Type B pancreatic cell (in vitro differentiated cells): ENCODE measurements around the gene CARS2. TPM values are rescaled to one million over a fixed set of nuclear protein-coding genes. Genes with fewer than 3 reads are reported as not detected.
A peak's percentile ranks its signal among the peaks of the same experiment; 100 is the strongest.

Experiments used
- DNase-seq: peaks from one replicate; pipeline ENCODE4 v3.0.0; 2021; ENCODE audit warnings: mixed read lengths; ENCODE audit not compliant: unreplicated experiment; ENCODE audit errors: extremely low spot score
- H3K27ac Mint-ChIP-seq: 2 replicates; pipeline ENCODE4 v1.8.0; 2021; ENCODE audit warnings: mild to moderate bottlenecking, mixed read lengths
- H3K27me3 Mint-ChIP-seq: 2 replicates; pipeline ENCODE4 v1.8.0; 2021; ENCODE audit warnings: mixed read lengths
- H3K36me3 Mint-ChIP-seq: 2 replicates; pipeline ENCODE4 v1.8.0; 2021; ENCODE audit warnings: mixed read lengths
- H3K4me1 Mint-ChIP-seq: one replicate; pipeline ENCODE4 v1.8.0; 2021; ENCODE audit warnings: mixed read lengths; ENCODE audit not compliant: unreplicated experiment
- H3K4me3 Mint-ChIP-seq: 2 replicates; pipeline ENCODE4 v1.8.0; 2021; ENCODE audit warnings: mild to moderate bottlenecking, mixed read lengths
- H3K9me3 Mint-ChIP-seq: 2 replicates; pipeline ENCODE4 v1.8.0; 2021; ENCODE audit warnings: mixed read lengths
- total RNA-seq: library from RNA; stranded (reverse); gene quantifications from 2 replicates; pipeline ENCODE4 v1.2.1, GENCODE V29; 2021; ENCODE audit warnings: low replicate concordance
- TF ChIP-seq, protein P1 (sequence below): fragments of 200-600 bp; sonication (generic); conservative IDR thresholded peaks from 2 replicates; pipeline ENCODE4 v1.5.0; 2021; ENCODE audit warnings: antibody characterized with exemption, mild to moderate bottlenecking

CARS2 gene
- total RNA-seq, 1 donor from 2014 or later, result 73.4 TPM

DNA sequence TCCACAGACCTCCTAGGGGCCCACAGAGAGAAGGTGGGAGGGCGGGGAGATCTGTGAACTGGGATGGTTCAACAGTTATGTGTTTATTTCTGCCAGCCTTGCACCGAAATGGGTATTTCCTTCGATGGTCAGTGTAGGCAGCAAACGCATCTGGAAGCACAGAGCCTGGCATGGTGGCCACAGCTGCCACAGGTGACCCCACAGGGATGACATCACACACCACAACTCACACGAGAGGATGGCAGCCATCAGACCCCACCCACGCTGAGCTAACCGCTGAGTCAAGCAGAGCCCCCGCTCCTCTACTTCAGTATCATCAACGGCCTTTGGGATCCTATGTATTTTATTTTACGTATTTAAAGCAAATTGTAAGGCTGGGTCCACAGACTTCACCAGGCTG, 53.2 kb downstream of the CARS2 start:
- no peaks in the 10 kb centered on the region for H3K27me3 Mint-ChIP-seq
- H3K9me3 Mint-ChIP-seq, result no peaks in the 10 kb centered on the region
- H3K27ac Mint-ChIP-seq, result no peak overlapping the region
- H3K4me3 Mint-ChIP-seq, result no peak overlapping the region
- H3K4me1 Mint-ChIP-seq, result no peaks in the 10 kb centered on the region
- peaks cover 22% of the 10 kb centered on the region for H3K36me3 Mint-ChIP-seq
- TF ChIP-seq, protein P1, sequence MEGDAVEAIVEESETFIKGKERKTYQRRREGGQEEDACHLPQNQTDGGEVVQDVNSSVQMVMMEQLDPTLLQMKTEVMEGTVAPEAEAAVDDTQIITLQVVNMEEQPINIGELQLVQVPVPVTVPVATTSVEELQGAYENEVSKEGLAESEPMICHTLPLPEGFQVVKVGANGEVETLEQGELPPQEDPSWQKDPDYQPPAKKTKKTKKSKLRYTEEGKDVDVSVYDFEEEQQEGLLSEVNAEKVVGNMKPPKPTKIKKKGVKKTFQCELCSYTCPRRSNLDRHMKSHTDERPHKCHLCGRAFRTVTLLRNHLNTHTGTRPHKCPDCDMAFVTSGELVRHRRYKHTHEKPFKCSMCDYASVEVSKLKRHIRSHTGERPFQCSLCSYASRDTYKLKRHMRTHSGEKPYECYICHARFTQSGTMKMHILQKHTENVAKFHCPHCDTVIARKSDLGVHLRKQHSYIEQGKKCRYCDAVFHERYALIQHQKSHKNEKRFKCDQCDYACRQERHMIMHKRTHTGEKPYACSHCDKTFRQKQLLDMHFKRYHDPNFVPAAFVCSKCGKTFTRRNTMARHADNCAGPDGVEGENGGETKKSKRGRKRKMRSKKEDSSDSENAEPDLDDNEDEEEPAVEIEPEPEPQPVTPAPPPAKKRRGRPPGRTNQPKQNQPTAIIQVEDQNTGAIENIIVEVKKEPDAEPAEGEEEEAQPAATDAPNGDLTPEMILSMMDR, result no peak
- no peak for DNase-seq

DNA sequence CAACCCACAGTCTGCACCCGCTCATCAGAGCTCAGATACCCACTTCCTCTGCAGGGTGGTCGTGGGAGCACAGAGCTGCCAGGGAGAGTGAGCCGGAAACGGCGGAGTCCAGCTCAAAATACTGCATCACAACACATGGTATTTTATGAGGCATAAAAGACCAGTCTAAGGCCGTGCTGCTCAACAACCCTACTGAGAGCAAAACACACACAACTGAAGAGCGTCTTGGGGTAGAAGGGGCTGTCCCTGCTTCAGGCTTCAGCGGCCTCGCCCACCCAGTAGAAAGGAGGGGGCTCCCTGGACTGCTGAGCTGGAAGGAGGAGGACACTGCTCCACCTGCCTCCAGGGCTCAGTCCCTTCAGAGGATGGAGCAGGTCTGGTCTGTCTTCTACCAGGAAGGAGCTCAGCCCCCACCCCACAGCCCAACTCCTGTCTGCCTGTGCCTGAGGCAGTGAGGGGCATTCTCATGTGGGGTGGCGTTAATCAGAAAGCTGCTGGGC, 53.6 kb downstream of the CARS2 start:
- H3K4me1 Mint-ChIP-seq, result no peaks in the 10 kb centered on the region
- no peaks in the 10 kb centered on the region for H3K9me3 Mint-ChIP-seq
- no peak overlapping the region for H3K27ac Mint-ChIP-seq
- H3K36me3 Mint-ChIP-seq, result peaks cover 17% of the 10 kb centered on the region
- TF ChIP-seq, protein P1, result no peak
- DNase-seq, result no peak
- H3K4me3 Mint-ChIP-seq, result no peak overlapping the region
- no peaks in the 10 kb centered on the region for H3K27me3 Mint-ChIP-seq

DNA sequence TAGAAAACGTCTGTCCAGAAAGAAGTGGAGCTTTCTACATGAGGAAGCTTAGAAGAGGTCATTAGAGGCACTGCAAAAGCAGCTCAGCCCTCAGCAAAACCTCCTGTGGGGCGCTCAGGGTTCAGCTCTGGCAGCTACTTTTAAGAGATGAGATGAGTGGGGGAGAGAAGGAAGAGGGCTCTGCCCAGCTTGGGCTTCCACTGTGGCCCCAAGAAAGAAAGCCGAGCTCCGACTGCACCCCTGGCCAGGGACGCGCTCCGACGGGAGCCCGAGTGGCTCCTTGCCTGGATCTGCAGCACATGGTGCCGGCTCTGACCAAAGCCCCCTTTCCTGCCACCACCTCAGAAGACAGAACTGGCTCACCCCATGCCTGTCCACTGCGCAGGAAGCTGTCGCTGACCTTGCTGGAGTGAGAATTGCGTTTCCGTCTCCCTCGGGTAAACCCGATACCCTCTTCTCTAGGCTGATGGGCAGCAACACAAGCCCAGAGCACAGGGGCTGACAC, 54.1 kb downstream of the CARS2 start:
- no peaks in the 10 kb centered on the region for H3K9me3 Mint-ChIP-seq
- no peak for DNase-seq
- TF ChIP-seq, protein P1, result no peak
- no peak overlapping the region for H3K27ac Mint-ChIP-seq
- H3K27me3 Mint-ChIP-seq, result no peaks in the 10 kb centered on the region
- H3K4me1 Mint-ChIP-seq, result no peaks in the 10 kb centered on the region
- H3K4me3 Mint-ChIP-seq, result no peak overlapping the region
- H3K36me3 Mint-ChIP-seq, result peaks cover 15% of the 10 kb centered on the region

DNA sequence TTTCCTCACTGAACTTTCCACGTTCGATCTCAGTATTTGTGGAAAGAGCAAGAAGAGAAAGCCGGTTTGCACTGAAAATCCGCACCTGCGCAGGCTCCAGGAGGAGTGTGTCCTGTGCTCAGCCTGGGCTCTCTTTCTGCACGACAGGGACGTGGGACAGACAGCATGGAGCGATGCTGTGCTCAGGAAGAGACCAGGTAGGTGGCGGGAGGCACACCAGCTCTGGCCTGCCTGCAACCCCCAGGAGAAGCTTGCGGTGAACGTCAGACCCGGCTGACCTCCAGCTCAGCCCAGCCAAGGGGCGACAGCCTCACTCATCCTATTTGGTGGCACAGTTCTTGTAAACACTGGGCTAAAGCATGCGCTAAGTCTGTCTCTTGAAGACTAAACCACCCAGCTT, 54.6 kb downstream of the CARS2 start:
- no peak for DNase-seq
- no peaks in the 10 kb centered on the region for H3K27me3 Mint-ChIP-seq
- no peaks in the 10 kb centered on the region for H3K4me1 Mint-ChIP-seq
- H3K9me3 Mint-ChIP-seq, result no peaks in the 10 kb centered on the region
- no peak overlapping the region for H3K4me3 Mint-ChIP-seq
- H3K27ac Mint-ChIP-seq, result no peak overlapping the region
- H3K36me3 Mint-ChIP-seq, result peaks cover 13% of the 10 kb centered on the region
- TF ChIP-seq, protein P1, result no peak

DNA sequence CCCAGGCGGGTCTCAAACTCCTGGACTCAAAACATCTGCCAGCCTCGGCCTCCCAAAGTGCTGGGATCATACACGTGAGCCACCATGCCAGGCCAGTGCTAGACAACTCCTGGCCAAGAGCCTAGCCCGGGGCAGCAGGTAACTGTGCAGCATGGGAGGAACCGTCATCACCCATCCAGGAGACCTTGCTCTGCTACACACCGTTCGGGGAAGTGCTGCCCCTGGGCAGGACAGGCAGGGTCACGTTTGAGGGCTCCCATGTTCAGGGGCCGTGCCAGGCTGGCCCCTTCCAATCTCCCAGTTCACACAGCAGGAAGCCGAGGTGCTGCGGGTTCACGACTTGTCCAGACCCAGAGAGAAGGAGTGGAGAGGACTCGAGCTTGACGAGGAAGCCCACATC, 55.5 kb downstream of the CARS2 start:
- Mint-ChIP-seq H3K4me1 (no peaks in the 10 kb centered on the region), H3K27me3 (no peaks in the 10 kb centered on the region), H3K27ac (no peak overlapping the region), H3K9me3 (no peaks in the 10 kb centered on the region), H3K36me3 (peaks cover 11% of the 10 kb centered on the region), H3K4me3 (no peak overlapping the region)
- no peak for DNase-seq
- TF ChIP-seq, protein P1, result no peak

DNA sequence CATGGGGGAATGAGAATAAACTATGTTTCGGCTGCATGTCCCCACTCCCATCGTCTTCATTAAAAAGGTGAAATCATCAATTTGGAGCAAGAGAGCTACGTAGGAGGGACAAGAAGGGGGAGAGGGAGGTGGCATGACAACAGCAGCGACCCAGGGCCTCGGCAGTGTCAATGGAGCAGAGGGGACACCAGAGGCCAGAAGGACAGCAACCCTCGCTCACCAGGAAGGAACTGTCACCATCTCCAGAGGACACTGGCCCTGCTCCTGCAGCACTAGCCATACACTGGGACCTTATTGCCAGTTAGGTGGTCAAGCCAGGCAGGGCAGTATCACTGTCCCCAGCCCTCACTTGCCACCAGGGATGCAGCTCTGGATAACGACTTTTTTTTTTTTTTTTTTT, 56.4 kb downstream of the CARS2 start:
- H3K4me3 Mint-ChIP-seq, result no peak overlapping the region
- peaks cover 11% of the 10 kb centered on the region for H3K36me3 Mint-ChIP-seq
- H3K9me3 Mint-ChIP-seq, result no peaks in the 10 kb centered on the region
- H3K27ac Mint-ChIP-seq, result no peak overlapping the region
- TF ChIP-seq, protein P1, result no peak
- H3K4me1 Mint-ChIP-seq, result no peaks in the 10 kb centered on the region
- no peaks in the 10 kb centered on the region for H3K27me3 Mint-ChIP-seq
- peak; percentile 32 for DNase-seq
